ENCODE data around the gene ARHGEF37.

DNA sequence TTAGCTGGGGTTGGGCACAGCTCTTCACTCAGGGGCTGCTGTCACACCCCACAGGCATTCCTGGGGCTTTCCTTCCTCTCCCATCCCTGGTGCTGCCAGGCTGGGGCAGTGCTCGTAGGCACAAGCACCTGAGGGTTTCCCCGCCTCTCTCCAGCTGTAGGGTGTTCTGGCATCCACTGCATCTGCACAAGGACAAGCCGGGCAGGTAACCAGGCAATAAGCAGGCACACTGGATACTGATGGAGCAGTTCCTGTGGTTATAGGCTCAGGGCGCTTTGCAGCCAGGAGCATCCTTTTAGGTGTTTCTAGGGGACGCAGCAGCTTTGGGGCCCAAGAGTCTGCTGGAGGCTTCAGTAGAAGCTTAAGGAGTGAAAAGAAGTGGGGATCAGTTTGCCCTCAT is 56.8 kb downstream of the ARHGEF37 start:
- TF ChIP-seq CTCF (IDR thresholded peaks at IDR 0.05; ENCODE audit: borderline replicate concordance, extremely low read depth, low read length, poor library complexity, severe bottlenecking) (no peak), EZH2 (IDR thresholded peaks at IDR 0.05; ENCODE audit: borderline replicate concordance, low read depth, low read length, severe bottlenecking) (no peak)

Measured in DND-41 (cell line).